Keratinocyte (primary cell): Measurements from ENCODE around the gene DSCAM. TPM values are rescaled to one million over a fixed set of nuclear protein-coding genes. Genes with fewer than 3 reads are reported as not detected.

ENCODE experiments used
- DNase-seq: peaks from one replicate; pipeline ENCODE4 v3.0.0-alpha.2; 2011; ENCODE audit warnings: low read depth, missing footprints, low spot score
- FAIRE-seq: peaks from 2 replicates; lab custom pipeline; 2011; peaks lifted over from hg19 to GRCh38; lab: Jason Lieb, UNC
- H2AFZ ChIP-seq: 2 replicates; pipeline ENCODE4 v1.6.0; 2012; ENCODE audit warnings: low read length, control low read depth, inconsistent platforms; ENCODE audit not compliant: control insufficient read depth
- H3K27ac ChIP-seq: 2 replicates; pipeline ENCODE4 v1.5.1; 2011; ENCODE audit warnings: low read length; ENCODE audit not compliant: control insufficient read depth, insufficient read depth
- H3K27me3 ChIP-seq: 3 replicates; pipeline ENCODE4 v1.6.0; 2011; ENCODE audit warnings: low read length; ENCODE audit not compliant: control insufficient read depth, insufficient read depth; ENCODE audit errors: extremely low read depth
- H3K36me3 ChIP-seq, 2 experiments: 2 replicates in 1 of 2; 3 replicates in 1 of 2; pipeline ENCODE4 v1.5.1; 2011; ENCODE audit warnings: low read length in 2 of 2, mild to moderate bottlenecking in 1 of 2; ENCODE audit not compliant: control insufficient read depth in 2 of 2, insufficient read depth in 2 of 2; ENCODE audit errors: extremely low read depth in 1 of 2
- H3K4me1 ChIP-seq: 3 replicates; pipeline ENCODE4 v1.5.1; 2011; ENCODE audit warnings: low read length; ENCODE audit not compliant: control insufficient read depth, insufficient read depth; ENCODE audit errors: extremely low read depth
- H3K4me2 ChIP-seq: 3 replicates; pipeline ENCODE4 v1.6.0; 2011; ENCODE audit warnings: low read depth, low read length; ENCODE audit not compliant: control insufficient read depth, insufficient read depth; ENCODE audit errors: extremely low read depth
- H3K4me3 ChIP-seq, 3 experiments: fragments of 200-600 bp in 1 of 3; sonication (generic) in 1 of 3; 2 replicates in 2 of 3; 3 replicates in 1 of 3; pipeline ENCODE4 v1.5.1; 2011 to 2016; ENCODE audit warnings: low read length in 3 of 3, mild to moderate bottlenecking in 3 of 3, control low read depth in 2 of 3, inconsistent platforms in 1 of 3, low read depth in 1 of 3, mixed read lengths in 1 of 3, mixed run types in 1 of 3, moderate library complexity in 1 of 3; ENCODE audit not compliant: control insufficient read depth in 2 of 3, insufficient read depth in 2 of 3; ENCODE audit errors: extremely low read depth in 1 of 3
- H3K79me2 ChIP-seq: 2 replicates; pipeline ENCODE4 v1.6.0; 2012; ENCODE audit warnings: low read length; ENCODE audit not compliant: control insufficient read depth, insufficient read depth
- H3K9ac ChIP-seq: 3 replicates; pipeline ENCODE4 v1.6.0; 2011; ENCODE audit warnings: low read length; ENCODE audit not compliant: control insufficient read depth, insufficient read depth; ENCODE audit errors: extremely low read depth
- H3K9me1 ChIP-seq: 3 replicates; pipeline ENCODE4 v1.6.0; 2011; ENCODE audit warnings: low read length; ENCODE audit not compliant: control insufficient read depth, insufficient read depth; ENCODE audit errors: extremely low read depth
- H3K9me3 ChIP-seq: 2 replicates; pipeline ENCODE4 v1.5.1; 2012; ENCODE audit warnings: low read depth, low read length; ENCODE audit not compliant: control insufficient read depth
- H4K20me1 ChIP-seq: 3 replicates; pipeline ENCODE4 v1.6.0; 2011; ENCODE audit warnings: low read length; ENCODE audit not compliant: control insufficient read depth, insufficient read depth; ENCODE audit errors: extremely low read depth
- CTCF ChIP-seq, 3 experiments: IDR thresholded peaks in 1 of 3; conservative IDR thresholded peaks in 1 of 3; optimal IDR thresholded peaks in 1 of 3; 2 replicates in 2 of 3; 3 replicates in 1 of 3; pipeline versions ENCODE3 to v1.5.1; 2011; ENCODE audit warnings: low read length in 3 of 3, mild to moderate bottlenecking in 3 of 3, moderate library complexity in 2 of 3, control low read depth in 1 of 3, inconsistent platforms in 1 of 3; ENCODE audit not compliant: insufficient read depth in 2 of 3; ENCODE audit errors: extremely low read depth in 1 of 3
- EZH2 ChIP-seq: IDR thresholded peaks from one replicate; pipeline ENCODE4 v1.6.1; 2012; ENCODE audit warnings: inconsistent platforms, mild to moderate bottlenecking, low read length, moderate library complexity
- dilution Hi-C: fragments of 300-500 bp; cut with MboI; formaldehyde crosslinking; loops from one replicate; pipeline ENCODE4 v1.7.0; 2020; ENCODE audit warnings: low sequenced_read_pairs; ENCODE audit not compliant: extremely low pct_ligation_motif_present
- polyA plus RNA-seq, 5 experiments: library from polyadenylated mRNA; depleted of rRNA in 3 of 5; stranded (reverse) in 3 of 5; stranded (forward) in 1 of 5; unstranded in 1 of 5; fragments of >200 nt; gene quantifications; 1 replicate in 1 of 5; 2 replicates in 3 of 5; 3 replicates in 1 of 5; pipeline versions ENCODE4 v1.2.1 to v1.2.3, GENCODE V29; 2011 to 2012; ENCODE audit warnings: missing spikeins in 2 of 5, low read depth in 1 of 5, low replicate concordance in 1 of 5

The DSCAM gene
- polyA plus RNA-seq, 1 donor (not counting 4 experiments of a cell fraction or from before 2014, with no cell fraction given): 2.1 TPM

DNA sequence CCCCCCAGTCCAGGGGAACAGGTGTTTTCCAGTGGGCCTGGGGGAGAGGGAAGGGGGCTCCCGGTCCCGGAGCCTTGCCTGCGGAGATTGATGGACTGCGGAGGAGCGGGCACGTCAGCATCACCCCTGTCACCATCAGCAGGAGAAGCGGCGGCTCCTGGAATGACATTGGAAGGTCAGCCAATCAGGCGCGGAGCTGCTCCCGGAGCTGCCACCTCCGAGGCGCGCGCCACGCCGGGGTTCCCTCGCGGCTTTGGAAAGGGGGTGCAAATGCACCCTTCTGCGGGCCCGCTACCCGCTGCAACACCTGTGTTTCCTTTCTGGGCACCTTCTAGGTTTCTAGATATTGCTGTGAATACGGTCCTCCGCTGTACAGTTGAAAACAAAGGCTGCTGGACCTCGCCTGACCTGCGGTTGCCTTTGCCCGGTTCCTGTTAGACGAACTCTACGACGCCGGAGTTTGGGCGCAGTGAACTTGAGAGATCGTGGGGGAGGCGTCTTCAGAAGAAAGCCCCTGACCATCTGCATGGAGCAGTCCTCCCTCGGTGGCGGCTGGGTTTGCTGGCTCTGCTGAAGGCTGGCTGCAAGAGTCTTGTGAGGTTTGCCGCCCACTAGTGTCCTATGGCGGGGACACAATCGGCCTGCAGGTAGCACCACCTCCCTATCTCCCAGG is 5.3 kb downstream of the DSCAM start:
- dilution Hi-C loops: no loop called here
- peak overlapping the region; percentile 76 for H2AFZ ChIP-seq
- peak overlapping the region; percentile 75 for H3K4me2 ChIP-seq
- no peaks in the 10 kb centered on the region for H4K20me1 ChIP-seq
- H3K27ac ChIP-seq: no peak overlapping the region
- peak overlapping the region; percentile 7 for H3K9ac ChIP-seq
- H3K4me1 ChIP-seq: peaks cover 59% of the 10 kb centered on the region
- H3K27me3 ChIP-seq: no peaks in the 10 kb centered on the region
- no peak for DNase-seq
- no peaks in the 10 kb centered on the region for H3K9me3 ChIP-seq
- H3K9me1 ChIP-seq: no peaks in the 10 kb centered on the region
- TF ChIP-seq EZH2 (no peak), CTCF (optimal IDR thresholded peaks at IDR 0.05 in 1 of 3, IDR thresholded peaks at IDR 0.05 in 1 of 3, conservative IDR thresholded peaks at IDR 0.05 in 1 of 3; ENCODE audit: extremely low read depth in 1 of 3, insufficient read depth in 2 of 3, low read length in 3 of 3) (peak; percentile 50 to 86 (median 58))
- peak overlapping the region in 2 of 3 experiments; percentile 44 to 50 for H3K4me3 ChIP-seq
- FAIRE-seq: no peak
- H3K79me2 ChIP-seq: peaks cover 24% of the 10 kb centered on the region
- H3K36me3 ChIP-seq: no peaks in the 10 kb centered on the region

DNA sequence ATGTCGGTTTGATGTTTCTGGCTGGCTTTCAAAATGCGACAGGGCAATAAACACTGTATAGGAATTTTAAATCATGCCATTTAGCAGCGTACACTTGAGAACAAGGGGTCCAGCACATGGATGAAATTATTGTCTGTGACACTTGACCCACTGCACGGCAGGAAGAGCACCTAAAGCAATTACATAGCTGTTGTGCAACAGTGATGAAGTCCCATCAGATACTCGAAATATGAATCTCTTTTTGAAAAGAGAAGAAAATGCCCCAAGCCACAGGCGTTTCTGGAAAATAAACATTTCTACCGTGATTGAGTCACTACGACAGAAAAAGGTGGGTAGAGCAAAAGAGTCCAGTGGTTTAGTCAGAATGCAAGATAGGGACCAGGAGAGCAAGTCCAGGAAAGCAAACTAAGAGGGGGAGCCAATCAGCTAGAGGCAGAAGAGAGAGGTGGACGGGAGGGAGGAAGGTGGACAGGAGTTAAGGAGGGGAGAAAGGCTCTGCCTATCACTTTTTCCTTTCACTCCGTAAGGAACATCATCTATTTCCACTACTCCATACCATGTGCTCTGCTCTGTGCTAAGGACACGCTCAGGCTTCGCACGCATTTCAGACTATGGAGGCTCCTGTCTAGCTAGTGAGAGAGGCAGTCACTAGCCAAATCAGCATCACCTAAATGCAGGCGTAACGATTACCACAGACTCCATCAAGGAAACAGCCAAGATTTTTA is 6.4 kb downstream of the DSCAM start:
- no peak for DNase-seq
- Histone ChIP-seq H3K9me1 (no peaks in the 10 kb centered on the region), H3K79me2 (peaks cover 31% of the 10 kb centered on the region), H2AFZ (peak overlapping the region; percentile 41), H3K4me3 (no peak overlapping the region), H3K9me3 (no peaks in the 10 kb centered on the region), H3K36me3 (no peaks in the 10 kb centered on the region), H3K4me1 (peaks cover 59% of the 10 kb centered on the region), H3K9ac (no peak overlapping the region), H3K4me2 (peak overlapping the region; percentile 75), H3K27ac (peak overlapping the region; percentile 33), H3K27me3 (no peaks in the 10 kb centered on the region), H4K20me1 (no peaks in the 10 kb centered on the region)
- TF ChIP-seq EZH2 (no peak), CTCF (optimal IDR thresholded peaks at IDR 0.05 in 1 of 3, IDR thresholded peaks at IDR 0.05 in 1 of 3, conservative IDR thresholded peaks at IDR 0.05 in 1 of 3; ENCODE audit: extremely low read depth in 1 of 3, insufficient read depth in 2 of 3, low read length in 3 of 3) (no peak)
- FAIRE-seq: peak; percentile 88
- dilution Hi-C loops: no loop called here
